ENCODE results near the gene MSX2.
"Not testable (repeated sequence)": the region's sequence is repeated elsewhere in the genome, so short reads cannot be mapped to it uniquely, and the experiment has no call there.

The MSX2 gene

GRCh38 chr5:174733091-174733690 is 8.8 kb downstream of the MSX2 start:
- no peak for DNase-seq (ENCODE audit: low spot score)

- no peak for DNase-seq (ENCODE audit: low spot score)
These were observed 9.5 kb downstream of the MSX2 start for GRCh38 chr5:174733836-174734235.

GRCh38 chr5:174734571-174735497 is 10.5 kb downstream of the MSX2 start:
- DNase-seq (ENCODE audit: low spot score), result no peak

GRCh38 chr5:174735498-174736330 is 11.3 kb downstream of the MSX2 start:
- DNase-seq (ENCODE audit: low spot score), result no peak

- no peak for DNase-seq (ENCODE audit: low spot score)
These were observed 11.9 kb downstream of the MSX2 start for GRCh38 chr5:174736331-174736721.

GRCh38 chr5:174736777-174737176 is 12.4 kb downstream of the MSX2 start:
- no peak for DNase-seq (ENCODE audit: low spot score)

- DNase-seq (ENCODE audit: low spot score), result no peak
These were observed 12.9 kb downstream of the MSX2 start for GRCh38 chr5:174737330-174737729.

GRCh38 chr5:174741352-174741751 is 17.0 kb downstream of the MSX2 start:
- DNase-seq (ENCODE audit: low spot score), result no peak

GRCh38 chr5:174744896-174745295 is 20.5 kb downstream of the MSX2 start:
- DNase-seq (ENCODE audit: low spot score), result no peak

GRCh38 chr5:174745590-174746103 is 21.3 kb downstream of the MSX2 start:
- DNase-seq (ENCODE audit: low spot score), result no peak

GRCh38 chr5:174750711-174751110 is 26.3 kb downstream of the MSX2 start:
- DNase-seq (ENCODE audit: low spot score), result no peak

GRCh38 chr5:174751154-174752000 is 27.0 kb downstream of the MSX2 start:
- DNase-seq (ENCODE audit: low spot score), result no peak

GRCh38 chr5:174752121-174752520 is 27.7 kb downstream of the MSX2 start:
- no peak for DNase-seq (ENCODE audit: low spot score)

- DNase-seq (ENCODE audit: low spot score), result no peak
These were observed 30.7 kb downstream of the MSX2 start for GRCh38 chr5:174755106-174755505.

- DNase-seq (ENCODE audit: low spot score), result no peak
These were observed 34.7 kb downstream of the MSX2 start for GRCh38 chr5:174759091-174759490.

GRCh38 chr5:174760721-174761120 is 36.3 kb downstream of the MSX2 start:
- no peak for DNase-seq (ENCODE audit: low spot score)

GRCh38 chr5:174761341-174761740 is 37.0 kb downstream of the MSX2 start:
- not testable (repeated sequence) for DNase-seq (ENCODE audit: low spot score)

- DNase-seq (ENCODE audit: low spot score), result no peak
These were observed 39.9 kb downstream of the MSX2 start for GRCh38 chr5:174764309-174764708.

- no peak for DNase-seq (ENCODE audit: low spot score)
These were observed 41.2 kb downstream of the MSX2 start for GRCh38 chr5:174765540-174765939.

GRCh38 chr5:174767670-174768069 is 43.3 kb downstream of the MSX2 start:
- DNase-seq (ENCODE audit: low spot score), result no peak

- DNase-seq (ENCODE audit: low spot score), result no peak
These were observed 44.6 kb downstream of the MSX2 start for GRCh38 chr5:174769005-174769404.
